ENCODE measurements around the gene SPSB4. TPM values are rescaled to one million over a fixed set of nuclear protein-coding genes. Genes with fewer than 3 reads are reported as not detected.
"Not testable (repeated sequence)": the region's sequence is repeated elsewhere in the genome, so short reads cannot be mapped to it uniquely, and the experiment has no call there.

The SPSB4 gene
- total RNA-seq, 3 donors from 2014 or later, result 1.3 TPM; not detected in 2

- Histone ChIP-seq H3K4me3 (no peak overlapping the region), H3K4me1 (no peaks in the 10 kb centered on the region), H3K36me3 (no peaks in the 10 kb centered on the region), H3K9me3 (no peaks in the 10 kb centered on the region), H3K27ac (no peak overlapping the region), H3K27me3 (no peaks in the 10 kb centered on the region)
- TF ChIP-seq POLR2A (IDR thresholded peaks at IDR 0.05) (no peak), CTCF (IDR thresholded peaks at IDR 0.05) (no peak)
- intact Hi-C loops (cut with DNase I; ENCODE audit: low total_unique reads), result no loop called here
- no peak for DNase-seq (ENCODE audit: low spot score in 2 of 2)
Observed at GRCh38 chr3:141111364-141112155, 60.4 kb downstream of the SPSB4 start.

- Histone ChIP-seq H3K9me3 (no peaks in the 10 kb centered on the region), H3K4me1 (no peaks in the 10 kb centered on the region), H3K27me3 (no peaks in the 10 kb centered on the region), H3K27ac (no peak overlapping the region), H3K4me3 (no peak overlapping the region), H3K36me3 (no peaks in the 10 kb centered on the region)
- intact Hi-C loops (cut with DNase I; ENCODE audit: low total_unique reads), result no loop called here
- TF ChIP-seq CTCF (IDR thresholded peaks at IDR 0.05), result no peak
- TF ChIP-seq POLR2AphosphoS5 (IDR thresholded peaks at IDR 0.05), result no peak
- no peak for TF ChIP-seq POLR2A (IDR thresholded peaks at IDR 0.05)
- DNase-seq (ENCODE audit: low spot score in 2 of 2), result no peak
Observed at GRCh38 chr3:141112686-141113297, 61.6 kb downstream of the SPSB4 start.

- DNase-seq (ENCODE audit: low spot score in 2 of 2); H3K27ac ChIP-seq; H3K27me3 ChIP-seq; H3K36me3 ChIP-seq; intact Hi-C loops (cut with DNase I; ENCODE audit: low total_unique reads); H3K9me3 ChIP-seq; H3K4me3 ChIP-seq; H3K4me1 ChIP-seq: not testable (repeated sequence)
Observed at GRCh38 chr3:141113680-141114079, 62.5 kb downstream of the SPSB4 start.

GRCh38 chr3:141114179-141114745, 63.1 kb downstream of the SPSB4 start:
- Histone ChIP-seq H3K27ac (peak overlapping the region in 1 of 2 donors; percentile 71), H3K4me3 (no peak overlapping the region), H3K27me3 (no peaks in the 10 kb centered on the region), H3K4me1 (no peaks in the 10 kb centered on the region), H3K9me3 (no peaks in the 10 kb centered on the region), H3K36me3 (no peaks in the 10 kb centered on the region)
- TF ChIP-seq POLR2A (IDR thresholded peaks at IDR 0.05), result no peak
- TF ChIP-seq CTCF (IDR thresholded peaks at IDR 0.05), result no peak
- TF ChIP-seq POLR2AphosphoS5 (IDR thresholded peaks at IDR 0.05), result no peak
- DNase-seq (ENCODE audit: low spot score in 2 of 2), result no peak
- intact Hi-C loops (cut with DNase I; ENCODE audit: low total_unique reads), result no loop called here

GRCh38 chr3:141114816-141115460, 63.8 kb downstream of the SPSB4 start:
- Histone ChIP-seq H3K4me1 (no peaks in the 10 kb centered on the region), H3K27ac (peak overlapping the region; percentile 34 to 71), H3K36me3 (no peaks in the 10 kb centered on the region), H3K9me3 (no peaks in the 10 kb centered on the region), H3K27me3 (no peaks in the 10 kb centered on the region), H3K4me3 (no peak overlapping the region)
- intact Hi-C loops (cut with DNase I; ENCODE audit: low total_unique reads), result no loop called here
- no peak for TF ChIP-seq POLR2A (IDR thresholded peaks at IDR 0.05)
- peak in 1 of 3 donors; percentile 25 for TF ChIP-seq CTCF (IDR thresholded peaks at IDR 0.05)
- no peak for DNase-seq (ENCODE audit: low spot score in 2 of 2)
